ENCODE data around the gene MEIS3.

- TF ChIP-seq CTCF (conservative IDR thresholded peaks at IDR 0.05): no peak
- no peak for TF ChIP-seq EZH2 (IDR thresholded peaks at IDR 0.05; ENCODE audit: low read depth)
These were observed 18.2 kb upstream of the MEIS3 start for GRCh38 chr19:47437500-47437899.

All from PC-9 (cell line).